ENCODE results near the gene MT1B. TPM values are rescaled to one million over a fixed set of nuclear protein-coding genes. Genes with fewer than 3 reads are reported as not detected.

MT1B gene
- total and polyA plus RNA-seq, 2 of the 13 experiments (the other 11 are each of a cell fraction or from before 2014, with no cell fraction given), result 0.89 TPM; not detected in 1

DNA sequence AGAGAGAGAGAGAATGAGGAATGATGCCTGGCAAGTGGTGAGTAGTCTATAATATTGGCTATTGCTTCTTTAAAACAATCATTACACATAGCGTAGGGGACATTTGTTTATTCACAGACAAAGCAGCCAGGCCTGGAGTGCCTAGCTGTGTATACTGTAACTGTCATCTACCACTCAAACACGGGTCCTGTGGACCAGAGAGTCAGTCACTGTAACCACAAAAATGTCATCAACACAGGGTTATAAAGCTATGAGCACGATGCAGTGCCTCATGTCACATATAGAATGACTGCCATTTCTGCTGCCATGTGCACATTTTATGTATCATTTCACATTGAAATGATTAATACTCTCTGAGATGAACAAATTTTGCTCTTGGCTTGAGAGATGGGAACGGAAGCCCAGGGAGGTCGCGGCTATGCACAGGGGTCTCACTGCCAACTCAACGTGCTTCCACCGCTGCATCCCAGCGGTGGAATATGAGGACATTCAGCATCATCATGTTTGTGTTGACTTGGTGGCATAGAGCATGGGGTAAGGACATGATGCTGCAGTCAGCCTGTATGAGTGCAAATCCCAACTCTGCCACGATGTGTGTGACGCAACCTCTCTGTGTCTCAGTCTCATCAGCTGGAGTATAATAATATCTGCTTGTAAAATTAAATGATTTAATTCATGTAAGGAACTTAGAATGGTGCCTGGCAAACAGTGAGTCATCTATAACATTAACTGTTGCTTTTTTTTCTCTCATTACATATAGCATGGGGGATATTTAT lies 21.3 kb downstream of the MT1B start:
- intact Hi-C loops (cut with micrococcal nuclease; ENCODE audit: unreplicated experiment) (loop anchor here (5.0 kb wide), 1 partner anchor 189 kb away; no protein-coding TSS in a partner anchor), in situ Hi-C loops (cut with HindIII; ENCODE audit: extremely low pct_ligation_motif_present, low pct_unique_long_range_greater_than_20kb) (no loop called here)
- Histone ChIP-seq H3K4me1 (ENCODE audit: insufficient read depth, low read length) (peaks cover 13% of the 10 kb centered on the region), H3K27me3 (ENCODE audit: control insufficient read depth in 1 of 2, insufficient read depth in 2 of 2, low read length in 2 of 2) (peaks cover 7 to 57% of the 10 kb centered on the region in 2 experiments), H2AFZ (ENCODE audit: low read length) (no peak overlapping the region), H3K4me3 (replicated peaks in 1 of 3; ENCODE audit: insufficient read depth in 1 of 3, low read depth in 2 of 3, low read length in 3 of 3) (no peak overlapping the region), H3K9ac (ENCODE audit: insufficient read depth, low read depth, low read length) (no peak overlapping the region), H3K4me2 (ENCODE audit: low read depth, low read length) (no peak overlapping the region), H4K20me1 (ENCODE audit: insufficient read depth, low read length) (no peaks in the 10 kb centered on the region), H3K79me2 (ENCODE audit: insufficient read depth, low read length) (no peaks in the 10 kb centered on the region), H3K27ac (ENCODE audit: extremely low read length, insufficient read depth, low read length) (no peak overlapping the region), H3K9me3 (ENCODE audit: low read length) (no peaks in the 10 kb centered on the region), H3K36me3 (replicated peaks in 1 of 2; ENCODE audit: control insufficient read depth in 1 of 2, insufficient read depth in 2 of 2, low read length in 2 of 2) (no peaks in the 10 kb centered on the region)
- no peak for TF ChIP-seq ZMYM4 (CRISPR knock-in tag; IDR thresholded peaks at IDR 0.05)
- peak; percentile 82 for TF ChIP-seq CEBPB (IDR thresholded peaks at IDR 0.05; ENCODE audit: borderline replicate concordance, low read depth, low read length)
- no peak for TF ChIP-seq ESRRA (CRISPR knock-in tag; IDR thresholded peaks at IDR 0.05; ENCODE audit: low read depth)
- BruUV-seq (replicated peaks), result no TSS peak
- POLR2A ChIA-PET, result no interaction called here
- no peak for FAIRE-seq
- CTCF ChIA-PET (ENCODE audit: low intra/inter-chr PET ratio, low total read pairs), result interaction anchor here (1.2 to 3.8 kb wide), 2 partner anchors 29 to 116 kb away, joined by 3 to 36 read pairs; no protein-coding TSS in a partner anchor
- WGBS (ENCODE audit: low lambda C conversion rate), result 48% methylated on average over 11 of the region's 11 CpGs
- DNase-seq (ENCODE audit: low spot score), result no peak
- ATAC-seq, result no peak

DNA sequence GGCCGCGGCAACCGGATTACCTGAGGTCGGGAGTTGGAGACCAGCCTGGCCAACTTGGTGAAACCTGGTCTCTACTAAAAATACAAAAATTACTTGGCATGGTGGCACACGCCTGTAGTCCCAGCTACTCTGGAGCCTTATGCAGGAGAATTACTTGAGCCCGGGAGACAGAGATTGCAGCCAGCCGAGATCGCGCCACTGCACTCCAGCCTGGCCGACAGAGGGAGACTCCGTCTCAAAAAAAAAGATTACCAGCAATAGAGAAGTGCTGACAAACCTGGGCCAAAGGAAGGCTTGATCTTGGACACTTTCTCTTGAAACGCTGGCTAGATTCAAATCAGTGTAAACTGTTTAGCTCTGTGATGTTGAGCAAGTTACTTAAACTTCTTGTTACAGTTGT lies 22.2 kb downstream of the MT1B start:
- BruUV-seq (replicated peaks), result no TSS peak
- DNase-seq (ENCODE audit: low spot score) (peak; percentile 47), ATAC-seq (peak; percentile 75), FAIRE-seq (peak; percentile 77)
- intact Hi-C loops (cut with micrococcal nuclease; ENCODE audit: unreplicated experiment) (loop anchor here (1.0 to 5.0 kb wide), 2 partner anchors 28 to 188 kb away; no protein-coding TSS in a partner anchor), in situ Hi-C loops (cut with HindIII; ENCODE audit: extremely low pct_ligation_motif_present, low pct_unique_long_range_greater_than_20kb) (no loop called here)
- Histone ChIP-seq H3K4me3 (replicated peaks in 1 of 3; ENCODE audit: insufficient read depth in 1 of 3, low read depth in 2 of 3, low read length in 3 of 3) (no peak overlapping the region), H3K36me3 (replicated peaks in 1 of 2; ENCODE audit: control insufficient read depth in 1 of 2, insufficient read depth in 2 of 2, low read length in 2 of 2) (no peaks in the 10 kb centered on the region), H2AFZ (ENCODE audit: low read length) (no peak overlapping the region), H3K27me3 (ENCODE audit: control insufficient read depth in 1 of 2, insufficient read depth in 2 of 2, low read length in 2 of 2) (peaks cover 6 to 49% of the 10 kb centered on the region in 2 experiments), H4K20me1 (ENCODE audit: insufficient read depth, low read length) (no peaks in the 10 kb centered on the region), H3K79me2 (ENCODE audit: insufficient read depth, low read length) (no peaks in the 10 kb centered on the region), H3K9ac (ENCODE audit: insufficient read depth, low read depth, low read length) (no peak overlapping the region), H3K4me1 (ENCODE audit: insufficient read depth, low read length) (0 out of 2 replicates have a peak, but pooled peaks cover 3% of the 10 kb centered on the region), H3K27ac (ENCODE audit: extremely low read length, insufficient read depth, low read length) (no peak overlapping the region), H3K4me2 (ENCODE audit: low read depth, low read length) (no peak overlapping the region), H3K9me3 (ENCODE audit: low read length) (no peaks in the 10 kb centered on the region)
- WGBS (ENCODE audit: low lambda C conversion rate), result 24% methylated on average over 12 of the region's 12 CpGs
- CTCF ChIA-PET (ENCODE audit: low intra/inter-chr PET ratio, low total read pairs), result interaction anchor here (1.2 to 3.8 kb wide), 2 partner anchors 28 to 116 kb away, joined by 3 to 36 read pairs; no protein-coding TSS in a partner anchor
- POLR2A ChIA-PET, result no interaction called here
- 0 out of 2 replicates have a peak, but pooled peaks have one; percentile 31 for TF ChIP-seq MTF1 (CRISPR knock-in tag; IDR thresholded peaks at IDR 0.05)
- no peak for TF ChIP-seq ZNF674 (CRISPR knock-in tag; IDR thresholded peaks at IDR 0.05; ENCODE audit: low read depth)
- TF ChIP-seq ZFX (CRISPR knock-in tag; IDR thresholded peaks at IDR 0.05; ENCODE audit: low read depth), result 0 out of 2 replicates have a peak, but pooled peaks have one; percentile 17
- no peak for TF ChIP-seq HOMEZ (CRISPR knock-in tag; IDR thresholded peaks at IDR 0.05; ENCODE audit: low read depth)
- TF ChIP-seq, protein P1, sequence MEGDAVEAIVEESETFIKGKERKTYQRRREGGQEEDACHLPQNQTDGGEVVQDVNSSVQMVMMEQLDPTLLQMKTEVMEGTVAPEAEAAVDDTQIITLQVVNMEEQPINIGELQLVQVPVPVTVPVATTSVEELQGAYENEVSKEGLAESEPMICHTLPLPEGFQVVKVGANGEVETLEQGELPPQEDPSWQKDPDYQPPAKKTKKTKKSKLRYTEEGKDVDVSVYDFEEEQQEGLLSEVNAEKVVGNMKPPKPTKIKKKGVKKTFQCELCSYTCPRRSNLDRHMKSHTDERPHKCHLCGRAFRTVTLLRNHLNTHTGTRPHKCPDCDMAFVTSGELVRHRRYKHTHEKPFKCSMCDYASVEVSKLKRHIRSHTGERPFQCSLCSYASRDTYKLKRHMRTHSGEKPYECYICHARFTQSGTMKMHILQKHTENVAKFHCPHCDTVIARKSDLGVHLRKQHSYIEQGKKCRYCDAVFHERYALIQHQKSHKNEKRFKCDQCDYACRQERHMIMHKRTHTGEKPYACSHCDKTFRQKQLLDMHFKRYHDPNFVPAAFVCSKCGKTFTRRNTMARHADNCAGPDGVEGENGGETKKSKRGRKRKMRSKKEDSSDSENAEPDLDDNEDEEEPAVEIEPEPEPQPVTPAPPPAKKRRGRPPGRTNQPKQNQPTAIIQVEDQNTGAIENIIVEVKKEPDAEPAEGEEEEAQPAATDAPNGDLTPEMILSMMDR (CRISPR knock-in tag; IDR thresholded peaks at IDR 0.05), result peak; percentile 83
- TF ChIP-seq ZNF362 (CRISPR knock-in tag; IDR thresholded peaks at IDR 0.05; ENCODE audit: borderline replicate concordance), result peak; percentile 24; the same call in 1 of the 2 replicates
- TF ChIP-seq SP5 (CRISPR knock-in tag; IDR thresholded peaks at IDR 0.05; ENCODE audit: borderline replicate concordance, low read depth), result no peak
